HG02884 (cell line): ENCODE results near the gene LILRB3.
"Not testable (repeated sequence)": the region's sequence is repeated elsewhere in the genome, so short reads cannot be mapped to it uniquely, and the experiment has no call there.

ENCODE experiments used
- ATAC-seq: cut with Tn5 transposase; IDR thresholded peaks from one replicate; pipeline ENCODE4 v1.9.1; 2021; ENCODE audit warnings: mild to moderate bottlenecking, moderate library complexity; ENCODE audit not compliant: unreplicated experiment

Gene LILRB3

GRCh38 chr19:54222474-54223276, at the start of gene LILRB3:
Gene LILRB3 (minus strand): TSS chr19:54223007. CDS start chr19:54222976, 31 bp downstream.
- not testable (repeated sequence) for ATAC-seq

- not testable (repeated sequence) for ATAC-seq
These were observed 49.4 kb upstream of the LILRB3 start for GRCh38 chr19:54272181-54272580.

- ATAC-seq, result not testable (repeated sequence)
These were observed 48.8 kb upstream of the LILRB3 start for GRCh38 chr19:54271587-54271986.

GRCh38 chr19:54271106-54271505, 48.3 kb upstream of the LILRB3 start:
- ATAC-seq, result no peak

GRCh38 chr19:54268936-54269335, 46.1 kb upstream of the LILRB3 start:
- ATAC-seq, result no peak

- no peak for ATAC-seq
These were observed 43.3 kb upstream of the LILRB3 start for GRCh38 chr19:54266133-54266532.

- no peak for ATAC-seq
These were observed 39.7 kb upstream of the LILRB3 start for GRCh38 chr19:54262470-54262869.

- ATAC-seq, result no peak
These were observed 39.3 kb upstream of the LILRB3 start for GRCh38 chr19:54262066-54262465.

- ATAC-seq, result no peak
These were observed 34.3 kb upstream of the LILRB3 start, which contains the start of gene LILRB5 for GRCh38 chr19:54257116-54257480. Gene LILRB5 (minus strand): TSS chr19:54257273. CDS start chr19:54257193, 80 bp downstream.

GRCh38 chr19:54256250-54257115, 33.7 kb upstream of the LILRB3 start:
- no peak for ATAC-seq

- no peak for ATAC-seq
These were observed 32.4 kb upstream of the LILRB3 start for GRCh38 chr19:54255105-54255775.

- ATAC-seq, result no peak
These were observed 31.5 kb upstream of the LILRB3 start for GRCh38 chr19:54254195-54254906.

GRCh38 chr19:54253331-54254194, 30.8 kb upstream of the LILRB3 start:
- ATAC-seq, result no peak

GRCh38 chr19:54252845-54253244, 30.0 kb upstream of the LILRB3 start:
- ATAC-seq, result no peak

GRCh38 chr19:54252243-54252642, 29.4 kb upstream of the LILRB3 start:
- no peak for ATAC-seq

- ATAC-seq, result no peak
These were observed 25.3 kb upstream of the LILRB3 start for GRCh38 chr19:54248016-54248601.

- no peak for ATAC-seq
These were observed 24.5 kb upstream of the LILRB3 start for GRCh38 chr19:54247106-54247930.

GRCh38 chr19:54245936-54246335, 23.1 kb upstream of the LILRB3 start:
- ATAC-seq, result no peak
